Measurements from ENCODE around the gene TOP2A.

Gene TOP2A

DNA sequence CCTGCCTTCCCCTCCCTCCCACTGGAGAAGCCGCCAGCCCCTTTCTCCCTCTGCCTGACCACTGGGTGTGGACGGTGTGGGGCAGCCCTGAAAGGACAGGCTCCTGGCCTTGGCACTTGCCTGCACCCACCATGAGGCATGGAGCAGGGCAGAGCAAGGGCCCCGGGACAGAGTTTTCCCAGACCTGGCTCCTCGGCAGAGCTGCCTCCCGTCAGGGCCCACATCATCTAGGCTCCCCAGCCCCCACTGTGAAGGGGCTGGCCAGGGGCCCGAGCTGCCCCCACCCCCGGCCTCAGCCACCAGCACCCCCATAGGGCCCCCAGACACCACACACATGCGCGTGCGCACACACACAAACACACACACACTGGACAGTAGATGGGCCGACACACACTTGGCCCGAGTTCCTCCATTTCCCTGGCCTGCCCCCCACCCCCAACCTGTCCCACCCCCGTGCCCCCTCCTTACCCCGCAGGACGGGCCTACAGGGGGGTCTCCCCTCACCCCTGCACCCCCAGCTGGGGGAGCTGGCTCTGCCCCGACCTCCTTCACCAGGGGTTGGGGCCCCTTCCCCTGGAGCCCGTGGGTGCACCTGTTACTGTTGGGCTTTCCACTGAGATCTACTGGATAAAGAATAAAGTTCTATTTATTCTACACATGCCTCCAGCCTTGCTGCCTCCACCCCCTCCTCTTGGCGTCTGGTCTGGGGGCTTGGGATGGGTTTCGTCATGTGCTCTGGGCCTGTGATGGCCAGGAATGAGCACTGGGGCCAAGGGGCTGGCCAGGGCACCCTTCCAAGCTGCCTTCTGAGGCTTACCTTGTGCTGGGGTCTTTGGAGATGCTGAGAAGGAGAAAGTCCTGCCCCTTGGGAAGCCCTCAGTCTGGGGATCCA is 60.5 kb downstream of the TOP2A start:
- no peak for DNase-seq

DNA sequence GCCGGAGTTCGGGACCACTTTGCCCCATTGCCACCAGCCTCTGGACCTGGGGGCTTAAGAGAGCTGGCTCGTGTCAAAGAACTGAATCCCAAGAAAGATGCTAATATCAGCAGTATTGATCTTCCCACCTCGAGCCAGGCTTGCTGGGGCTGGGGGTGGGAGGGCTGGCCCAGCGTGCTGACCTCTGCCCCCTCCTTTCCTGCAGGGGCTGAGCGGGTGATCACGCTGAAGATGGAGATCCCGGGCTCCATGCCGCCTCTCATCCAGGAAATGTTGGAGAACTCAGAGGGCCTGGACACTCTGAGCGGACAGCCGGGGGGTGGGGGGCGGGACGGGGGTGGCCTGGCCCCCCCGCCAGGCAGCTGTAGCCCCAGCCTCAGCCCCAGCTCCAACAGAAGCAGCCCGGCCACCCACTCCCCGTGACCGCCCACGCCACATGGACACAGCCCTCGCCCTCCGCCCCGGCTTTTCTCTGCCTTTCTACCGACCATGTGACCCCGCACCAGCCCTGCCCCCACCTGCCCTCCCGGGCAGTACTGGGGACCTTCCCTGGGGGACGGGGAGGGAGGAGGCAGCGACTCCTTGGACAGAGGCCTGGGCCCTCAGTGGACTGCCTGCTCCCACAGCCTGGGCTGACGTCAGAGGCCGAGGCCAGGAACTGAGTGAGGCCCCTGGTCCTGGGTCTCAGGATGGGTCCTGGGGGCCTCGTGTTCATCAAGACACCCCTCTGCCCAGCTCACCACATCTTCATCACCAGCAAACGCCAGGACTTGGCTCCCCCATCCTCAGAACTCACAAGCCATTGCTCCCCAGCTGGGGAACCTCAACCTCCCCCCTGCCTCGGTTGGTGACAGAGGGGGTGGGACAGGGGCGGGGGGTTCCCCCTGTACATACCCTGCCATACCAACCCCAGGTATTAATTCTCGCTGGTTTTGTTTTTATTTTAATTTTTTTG is 61.6 kb downstream of the TOP2A start:
- no peak for DNase-seq

DNA sequence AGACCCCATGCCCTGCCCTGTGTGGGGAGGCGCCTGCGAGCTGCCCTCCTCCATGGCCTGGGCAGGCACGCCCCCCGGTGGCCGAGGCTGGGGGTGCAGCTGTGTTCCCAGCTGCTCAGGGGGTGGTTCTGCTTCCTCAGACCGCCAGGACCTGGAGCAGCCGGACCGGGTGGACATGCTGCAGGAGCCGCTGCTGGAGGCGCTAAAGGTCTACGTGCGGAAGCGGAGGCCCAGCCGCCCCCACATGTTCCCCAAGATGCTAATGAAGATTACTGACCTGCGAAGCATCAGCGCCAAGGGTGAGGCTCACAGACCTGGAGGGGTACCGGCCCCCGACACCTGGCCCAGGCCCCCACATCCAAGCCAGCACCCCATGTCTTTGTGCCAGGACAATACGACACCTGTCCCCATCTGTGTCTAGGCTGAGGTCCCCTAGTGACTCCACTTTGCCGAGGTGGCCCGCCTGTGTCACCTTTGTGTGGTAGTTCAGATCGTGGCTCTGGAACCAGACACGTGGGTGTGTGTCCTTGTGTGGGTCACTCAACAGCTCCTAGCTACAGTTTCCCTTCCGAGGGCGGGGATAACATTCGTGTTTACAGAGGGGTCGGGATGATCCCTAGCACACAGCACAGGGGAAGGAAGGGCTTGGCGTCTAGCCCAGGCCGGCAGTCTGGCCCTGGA is 62.4 kb downstream of the TOP2A start:
- peak; percentile 77 to 80 for DNase-seq

DNA sequence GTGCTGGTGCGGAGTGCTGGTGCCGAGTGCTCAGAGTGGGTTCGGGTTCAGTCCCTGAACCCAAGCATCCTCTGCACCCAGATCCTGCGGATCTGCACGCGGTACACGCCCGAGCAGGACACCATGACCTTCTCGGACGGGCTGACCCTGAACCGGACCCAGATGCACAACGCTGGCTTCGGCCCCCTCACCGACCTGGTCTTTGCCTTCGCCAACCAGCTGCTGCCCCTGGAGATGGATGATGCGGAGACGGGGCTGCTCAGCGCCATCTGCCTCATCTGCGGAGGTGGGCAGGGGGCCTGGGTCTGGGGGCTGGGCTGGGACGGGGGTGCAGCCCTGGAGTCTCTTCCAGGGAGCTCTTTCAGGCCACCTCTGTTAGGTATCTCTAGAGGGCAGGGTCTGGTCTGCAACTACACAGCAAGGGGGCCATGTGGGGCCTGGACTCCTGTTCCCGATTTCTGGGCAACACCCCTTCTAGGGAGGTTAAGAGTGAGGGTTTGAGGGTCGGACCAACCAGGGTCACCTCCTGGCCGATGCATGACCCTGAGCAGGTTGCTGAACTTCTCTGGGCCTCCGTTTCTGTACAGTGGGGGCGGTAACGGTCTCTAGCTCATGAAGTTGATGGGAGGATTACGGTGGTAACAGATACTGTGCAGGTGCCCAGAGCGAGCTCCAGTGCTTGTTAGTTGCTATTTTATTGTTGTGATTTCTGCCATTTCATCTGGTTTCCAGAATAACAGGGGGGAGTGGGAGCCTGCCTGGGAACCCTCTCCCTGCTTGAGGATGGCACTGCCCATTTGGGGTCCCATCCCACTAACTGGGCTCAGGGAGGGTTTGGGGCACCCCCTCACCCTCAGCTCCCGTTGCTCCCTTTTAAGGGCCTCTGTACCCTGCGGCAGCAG is 63.2 kb downstream of the TOP2A start:
- no peak for DNase-seq

DNA sequence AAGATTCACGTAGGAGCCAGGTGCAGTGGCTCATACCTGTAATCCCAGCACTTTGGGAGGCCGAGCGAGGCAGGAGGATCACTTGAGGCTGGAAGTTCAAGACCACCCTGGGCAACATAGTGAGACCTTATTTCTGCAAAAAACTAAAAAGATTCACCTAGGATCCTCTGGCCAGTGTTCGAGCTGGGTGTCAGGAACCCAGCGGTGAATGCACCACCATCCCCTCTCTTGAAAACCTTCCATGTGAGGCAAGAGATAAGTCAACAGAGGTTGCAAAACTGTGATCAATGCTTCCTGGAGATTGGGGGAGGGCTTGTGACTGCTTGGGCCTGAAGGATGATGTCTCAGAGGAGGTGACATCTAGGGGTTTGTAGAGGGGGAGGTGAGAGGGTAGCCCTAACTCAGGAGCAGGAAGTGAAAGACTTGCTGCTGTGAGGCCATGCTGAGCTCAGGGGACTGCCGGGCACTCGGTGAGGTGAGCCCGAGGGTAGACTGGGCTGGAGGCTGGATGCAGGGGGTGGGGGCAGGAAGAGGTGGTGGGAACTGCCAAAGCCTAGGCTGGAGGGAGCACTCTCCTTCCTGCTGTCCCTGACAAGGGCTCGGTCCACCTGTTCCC is 64.8 kb downstream of the TOP2A start:
- DNase-seq = no peak

DNA sequence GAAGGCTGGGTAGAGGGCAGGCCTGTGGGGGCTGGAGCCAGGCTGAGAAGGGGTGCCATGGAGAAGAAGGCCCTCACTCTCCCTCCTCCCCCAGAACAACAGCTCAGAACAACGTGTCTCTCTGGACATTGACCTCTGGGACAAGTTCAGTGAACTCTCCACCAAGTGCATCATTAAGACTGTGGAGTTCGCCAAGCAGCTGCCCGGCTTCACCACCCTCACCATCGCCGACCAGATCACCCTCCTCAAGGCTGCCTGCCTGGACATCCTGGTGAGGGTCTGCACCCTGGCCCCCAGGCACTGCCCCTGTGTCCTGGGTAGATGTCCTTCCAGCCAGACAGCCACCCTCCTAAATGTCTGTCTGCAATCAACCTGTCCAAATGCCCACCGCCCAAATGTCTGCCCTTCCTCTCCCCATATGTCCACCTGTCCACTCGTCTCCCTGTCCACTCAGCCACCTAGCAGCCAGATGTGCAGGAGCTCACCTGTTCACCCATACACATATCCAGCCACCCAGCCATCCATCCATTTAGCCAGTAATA is 65.4 kb downstream of the TOP2A start:
- DNase-seq = no peak

DNA sequence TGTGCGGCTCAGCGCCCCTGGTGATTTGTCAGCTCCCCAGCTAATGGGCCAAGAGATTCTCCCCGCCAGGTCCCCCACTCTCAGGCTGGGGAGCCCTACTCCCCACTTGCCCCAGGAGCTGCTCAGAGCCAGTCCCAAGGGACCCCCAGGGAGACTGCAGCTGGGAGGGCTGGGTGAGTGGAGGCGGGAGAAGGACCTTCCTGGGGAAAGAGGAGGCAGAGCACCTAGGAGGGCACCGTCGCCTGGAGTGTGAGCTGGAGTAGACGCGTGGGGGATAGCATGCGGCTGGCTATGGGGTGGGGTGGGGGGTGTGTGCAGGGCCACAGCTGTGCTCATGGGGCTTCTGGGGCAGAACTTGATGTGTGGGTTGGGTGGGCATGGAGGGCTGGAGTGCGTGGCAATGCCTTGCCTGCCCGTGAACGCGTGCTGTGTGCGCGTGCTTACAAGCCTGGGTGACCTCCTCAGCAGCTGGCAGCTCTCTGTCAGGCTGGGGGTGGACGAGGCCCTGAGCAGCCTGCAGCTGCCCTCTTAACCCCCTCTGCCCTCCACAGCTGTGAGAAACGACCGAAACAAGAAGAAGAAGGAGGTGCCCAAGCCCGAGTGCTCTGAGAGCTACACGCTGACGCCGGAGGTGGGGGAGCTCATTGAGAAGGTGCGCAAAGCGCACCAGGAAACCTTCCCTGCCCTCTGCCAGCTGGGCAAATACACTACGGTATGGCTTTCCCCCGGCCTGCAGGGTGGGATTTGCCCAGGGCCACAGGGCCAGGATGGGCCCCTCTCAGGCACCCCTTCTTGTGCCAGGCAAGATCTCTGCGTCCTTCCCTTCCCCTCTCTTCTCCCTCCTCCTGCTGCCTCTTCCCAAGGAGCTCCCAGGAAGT is 66.1 kb downstream of the TOP2A start:
- DNase-seq = no peak

DNA sequence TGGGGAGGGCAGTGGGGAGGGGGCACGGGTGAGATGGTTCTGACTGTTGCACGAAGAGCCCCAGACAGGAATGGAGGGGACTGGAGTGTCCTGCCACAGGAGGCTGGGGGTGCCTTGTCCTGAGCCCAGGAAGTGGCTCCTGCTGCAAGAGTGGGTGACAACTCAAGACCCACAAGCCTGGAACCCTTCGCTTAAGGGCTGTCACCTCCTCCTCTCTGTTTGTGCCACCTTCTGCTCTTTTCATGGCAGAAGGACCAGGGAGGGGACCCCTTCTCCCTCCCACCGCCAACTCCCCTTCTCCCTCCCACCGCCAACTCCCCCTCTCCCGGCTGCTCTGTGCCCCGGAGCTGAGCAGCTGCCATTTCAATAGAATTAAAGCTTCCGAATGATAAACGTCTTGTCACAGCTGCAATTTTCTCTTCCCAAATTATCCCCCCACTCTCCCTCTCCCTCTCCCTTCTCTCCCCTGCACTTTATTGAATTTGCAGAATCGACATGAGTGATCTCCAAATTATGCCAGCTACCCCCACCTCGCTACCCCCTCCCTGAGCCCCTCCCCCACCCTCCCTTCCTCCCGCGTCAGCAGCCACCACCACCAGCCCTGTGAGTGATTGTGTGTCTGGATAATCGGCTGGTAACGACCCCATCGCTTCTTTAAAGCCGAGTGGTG is 66.9 kb downstream of the TOP2A start:
- no peak for DNase-seq

DNA sequence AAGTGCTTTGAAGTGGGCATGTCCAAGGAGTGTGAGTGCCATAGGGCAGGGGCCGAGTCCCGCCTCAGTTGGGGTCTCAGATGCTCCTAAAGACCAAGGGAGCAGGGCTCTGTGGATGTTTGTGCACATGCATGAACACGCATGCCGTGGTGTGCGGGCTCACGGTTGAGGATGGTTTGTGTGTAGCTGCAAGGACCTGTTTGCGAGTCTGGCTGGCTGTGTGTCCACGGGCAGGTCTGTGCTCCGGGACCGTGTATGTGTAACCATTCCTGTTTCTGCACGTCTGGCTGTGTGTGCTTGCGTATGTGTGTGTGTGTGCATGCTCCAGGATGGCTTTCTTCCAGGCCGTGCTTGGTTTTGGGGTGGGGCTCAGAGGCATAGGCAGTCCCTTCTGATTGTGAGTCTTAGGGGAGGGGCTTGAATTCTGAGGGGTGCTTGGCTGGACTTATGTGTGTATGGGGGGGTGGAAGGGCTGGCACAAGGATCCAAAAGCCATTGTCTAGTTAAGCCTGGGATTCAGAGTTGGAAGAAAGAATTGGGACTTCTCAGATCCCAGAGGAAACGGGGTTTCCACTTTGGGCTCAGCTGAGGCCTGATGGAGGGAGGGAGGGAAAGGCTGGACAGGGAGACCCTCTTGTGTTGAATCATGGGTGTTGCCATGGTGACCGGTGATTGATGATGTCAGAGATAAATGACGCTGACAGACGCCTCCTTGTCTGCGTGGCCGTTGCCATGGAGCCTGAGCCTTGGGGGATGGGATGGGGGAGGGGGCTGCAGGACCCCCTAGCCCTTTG is 67.6 kb downstream of the TOP2A start:
- DNase-seq = no peak

DNA sequence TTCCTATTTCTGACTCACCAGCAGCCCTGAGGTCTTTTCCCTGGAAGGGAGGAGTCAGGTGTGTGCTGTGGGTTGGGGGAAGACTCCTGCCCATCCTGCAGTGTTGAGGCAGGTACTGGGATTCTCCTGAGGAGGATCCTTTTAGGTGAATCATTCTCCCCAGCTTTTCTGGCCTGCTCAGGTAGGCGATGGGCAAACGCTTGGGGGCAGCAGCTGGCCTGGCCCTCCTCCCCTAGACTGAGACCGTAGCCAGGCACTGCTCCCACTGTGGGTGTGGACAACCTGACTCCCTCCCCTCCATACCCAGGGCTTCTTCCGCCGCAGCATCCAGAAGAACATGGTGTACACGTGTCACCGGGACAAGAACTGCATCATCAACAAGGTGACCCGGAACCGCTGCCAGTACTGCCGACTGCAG is 68.2 kb downstream of the TOP2A start:
- DNase-seq = no peak

DNA sequence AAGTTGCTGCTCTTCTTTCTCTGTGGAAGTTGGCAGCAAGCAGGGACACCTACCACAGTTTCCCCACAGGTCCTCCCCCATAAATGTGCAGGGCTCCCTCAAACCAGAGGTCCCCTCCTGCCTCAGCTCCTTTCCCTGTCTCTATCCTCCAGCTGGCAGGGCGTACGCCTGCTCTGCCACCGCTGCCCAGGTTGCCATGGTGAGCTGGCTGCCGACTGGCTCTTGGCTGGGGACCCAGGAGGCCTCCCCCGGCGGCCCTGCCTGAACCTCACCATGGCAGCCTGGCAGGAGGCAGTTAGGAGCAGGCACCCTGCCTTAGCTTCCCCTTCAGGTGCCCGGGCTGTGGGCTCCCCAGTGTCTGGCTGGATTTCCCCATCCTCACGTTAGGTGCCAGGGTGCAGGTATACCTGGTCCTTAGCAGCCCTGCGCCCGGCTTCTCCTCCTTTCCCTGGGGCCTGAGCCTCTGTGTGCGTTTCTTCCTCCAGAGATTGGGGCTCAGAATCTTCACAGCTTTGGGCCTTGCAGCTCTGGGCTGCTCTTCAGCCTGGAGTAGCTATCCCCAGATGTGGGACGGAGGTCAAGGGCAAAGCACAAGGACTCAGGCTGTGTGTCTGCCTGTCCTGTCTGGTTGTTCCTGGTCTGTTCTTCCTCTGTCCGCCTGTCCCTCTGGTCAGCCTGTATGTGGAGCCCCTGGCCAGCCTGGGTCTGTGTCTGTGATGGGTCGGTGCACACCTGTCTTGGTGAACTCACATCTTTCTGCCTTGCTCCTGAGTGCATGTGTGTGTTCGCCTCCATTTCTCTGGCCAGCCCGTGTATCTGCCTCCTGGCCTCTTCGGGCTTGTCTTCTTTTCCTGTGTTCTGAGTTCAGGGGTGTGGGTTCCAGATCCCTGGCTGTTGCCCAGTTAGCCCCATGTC is 68.9 kb downstream of the TOP2A start:
- DNase-seq = no peak

DNA sequence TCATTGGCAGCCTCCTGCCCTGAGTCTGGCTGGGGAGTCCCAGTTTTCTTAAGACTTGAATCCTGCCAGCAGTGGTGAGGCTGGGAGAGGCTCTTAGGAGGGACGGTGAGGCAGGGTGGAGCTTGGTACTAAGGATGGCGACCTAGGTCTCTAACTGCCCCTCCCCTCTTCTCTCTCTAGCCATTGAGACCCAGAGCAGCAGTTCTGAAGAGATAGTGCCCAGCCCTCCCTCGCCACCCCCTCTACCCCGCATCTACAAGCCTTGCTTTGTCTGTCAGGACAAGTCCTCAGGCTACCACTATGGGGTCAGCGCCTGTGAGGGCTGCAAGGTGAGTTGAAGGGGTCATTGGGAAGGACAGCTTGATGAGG is 69.6 kb downstream of the TOP2A start:
- no peak for DNase-seq

DNA sequence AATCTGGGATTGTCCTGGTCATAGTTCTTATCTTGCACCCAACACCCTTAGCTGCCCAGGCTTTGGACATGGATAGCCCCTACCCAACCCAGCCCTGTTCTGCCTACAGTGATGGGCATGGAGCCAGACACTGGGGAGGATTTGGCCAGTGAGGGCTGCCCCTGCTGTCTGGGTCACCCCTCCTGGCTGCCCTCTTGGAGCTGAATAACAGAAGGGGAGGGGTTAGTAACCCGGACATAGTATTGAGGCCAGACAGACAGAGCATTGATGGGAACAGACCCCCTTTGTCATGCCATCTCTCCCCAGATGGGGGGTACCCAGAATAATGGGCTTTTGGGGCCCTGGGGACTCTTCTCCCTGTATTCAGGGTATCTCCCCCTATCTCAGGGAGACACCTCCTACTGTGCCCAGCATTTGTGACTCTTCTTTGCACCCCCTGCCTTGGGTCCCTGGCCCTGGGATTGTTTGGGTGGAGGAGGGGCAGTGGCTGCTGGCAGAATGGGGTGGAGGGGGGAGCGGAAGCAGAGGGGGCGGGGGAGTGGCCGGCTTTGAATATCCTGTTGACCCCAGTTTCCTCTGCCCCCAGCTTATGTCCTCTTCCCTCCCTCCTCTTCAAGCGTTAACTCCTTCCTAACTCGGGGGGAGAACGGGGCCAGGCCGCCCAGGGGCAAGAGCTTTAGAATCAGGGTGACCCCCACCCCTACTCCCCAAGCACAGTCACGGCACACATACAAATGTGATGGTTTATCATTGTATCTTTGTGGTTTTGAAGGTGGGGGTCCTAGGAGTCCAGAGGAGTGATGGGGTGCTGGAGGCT is 70.2 kb downstream of the TOP2A start:
- no peak for DNase-seq

DNA sequence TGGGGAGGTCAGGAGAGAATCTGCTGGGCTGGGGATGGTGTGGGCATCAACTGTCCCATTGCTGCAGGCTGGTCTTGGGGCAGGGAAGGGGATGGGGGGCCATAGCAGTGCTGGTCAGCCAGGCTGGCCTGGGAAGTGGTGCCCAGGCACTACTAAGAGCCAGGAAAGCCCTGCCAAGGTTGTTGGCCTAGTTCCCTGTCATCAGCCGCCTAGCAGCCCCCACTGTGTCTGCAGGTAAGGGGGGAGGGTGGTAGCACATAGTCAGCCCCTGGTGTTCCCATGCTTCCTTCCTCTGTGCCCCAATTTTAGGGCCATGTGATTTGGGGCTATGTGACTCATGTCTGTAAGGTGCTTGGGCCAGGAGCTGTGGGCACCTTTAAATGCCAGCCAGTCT is 70.9 kb downstream of the TOP2A start:
- DNase-seq = no peak

DNA sequence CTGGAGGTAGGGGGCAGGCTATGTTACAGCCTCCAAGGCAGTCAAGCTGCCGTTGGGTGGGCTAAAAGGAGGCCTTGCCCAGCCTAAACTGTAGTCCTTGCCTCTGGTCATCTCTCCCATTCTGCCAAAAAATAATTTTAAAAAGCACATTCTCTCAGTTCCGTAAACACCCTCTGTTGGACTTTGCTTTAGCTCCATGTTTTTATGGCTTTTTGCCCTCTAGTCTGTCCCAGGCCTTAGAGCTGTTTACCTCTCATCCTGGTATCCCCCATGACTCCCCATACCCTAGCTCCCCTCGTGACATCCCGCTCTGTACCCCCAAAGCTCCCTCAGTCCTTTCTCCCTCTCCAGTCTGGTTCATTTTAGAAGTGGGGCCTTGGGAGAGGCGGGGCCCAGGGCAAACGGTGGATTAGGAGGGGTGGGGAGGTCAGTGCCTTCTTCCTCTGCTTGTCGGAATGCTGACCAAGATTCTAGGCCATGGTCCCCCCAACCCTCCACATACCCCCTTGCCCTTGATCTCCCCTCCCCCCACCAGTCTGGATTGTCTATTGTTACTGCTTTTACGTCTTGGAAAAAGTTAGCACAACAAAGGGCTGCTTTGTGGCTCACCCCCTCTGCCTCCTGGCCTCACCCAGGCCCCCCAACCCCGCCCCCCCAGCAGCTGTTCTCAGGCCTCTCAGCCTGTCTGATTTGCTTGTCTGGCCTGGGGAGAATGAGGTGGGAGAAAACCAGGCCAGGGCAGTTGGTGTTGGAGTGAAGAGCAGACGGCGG is 71.5 kb downstream of the TOP2A start:
- no peak for DNase-seq

Data from CD4-positive, alpha-beta T cell treated with Interleukin-1 beta for 1 hour (primary cell).